ENCODE measurements around the gene FOXL2.

Gene FOXL2

GRCh38 chr3:138975351-138975750, 28.4 kb upstream of the FOXL2 start:
- no peak overlapping the region for H3K4me3 ChIP-seq (ENCODE audit: low read depth, low read length)
- no peak for TF ChIP-seq CTCF (IDR thresholded peaks at IDR 0.05; ENCODE audit: insufficient read depth, low read depth, low read length, missing control alignments)
- no peak for DNase-seq (ENCODE audit: low read depth)

GRCh38 chr3:138974462-138974861, 27.5 kb upstream of the FOXL2 start:
- no peak overlapping the region for H3K4me3 ChIP-seq (ENCODE audit: low read depth, low read length)
- TF ChIP-seq CTCF (IDR thresholded peaks at IDR 0.05; ENCODE audit: insufficient read depth, low read depth, low read length, missing control alignments) = no peak
- no peak for DNase-seq (ENCODE audit: low read depth)

GRCh38 chr3:138972941-138973340, 26.0 kb upstream of the FOXL2 start:
- no peak for TF ChIP-seq CTCF (IDR thresholded peaks at IDR 0.05; ENCODE audit: insufficient read depth, low read depth, low read length, missing control alignments)
- no peak for DNase-seq (ENCODE audit: low read depth)
- no peak overlapping the region for H3K4me3 ChIP-seq (ENCODE audit: low read depth, low read length)

GRCh38 chr3:138971766-138972320, 24.9 kb upstream of the FOXL2 start:
- no peak overlapping the region for H3K4me3 ChIP-seq (ENCODE audit: low read depth, low read length)
- TF ChIP-seq CTCF (IDR thresholded peaks at IDR 0.05; ENCODE audit: insufficient read depth, low read depth, low read length, missing control alignments) = no peak
- no peak for DNase-seq (ENCODE audit: low read depth)

- no peak overlapping the region for H3K4me3 ChIP-seq (ENCODE audit: low read depth, low read length)
- no peak for TF ChIP-seq CTCF (IDR thresholded peaks at IDR 0.05; ENCODE audit: insufficient read depth, low read depth, low read length, missing control alignments)
- no peak for DNase-seq (ENCODE audit: low read depth)
Observed at GRCh38 chr3:138964923-138965322, 18.0 kb upstream of the FOXL2 start.

GRCh38 chr3:138964264-138964663, 17.3 kb upstream of the FOXL2 start:
- no peak overlapping the region for H3K4me3 ChIP-seq (ENCODE audit: low read depth, low read length)
- TF ChIP-seq CTCF (IDR thresholded peaks at IDR 0.05; ENCODE audit: insufficient read depth, low read depth, low read length, missing control alignments) = no peak
- DNase-seq (ENCODE audit: low read depth) = no peak

GRCh38 chr3:138962854-138963560, 16.1 kb upstream of the FOXL2 start:
- TF ChIP-seq CTCF (IDR thresholded peaks at IDR 0.05; ENCODE audit: insufficient read depth, low read depth, low read length, missing control alignments) = no peak
- no peak for DNase-seq (ENCODE audit: low read depth)
- H3K4me3 ChIP-seq (ENCODE audit: low read depth, low read length) = no peak overlapping the region

Data from GM12865 (cell line).